Effector CD4-positive, alpha-beta T cell (primary cell): ENCODE data around the gene C6orf62.
"Not testable (repeated sequence)": the region's sequence is repeated elsewhere in the genome, so short reads cannot be mapped to it uniquely, and the experiment has no call there.

Experiments used
- DNase-seq: peaks from one replicate; pipeline ENCODE4 v3.0.0-alpha.2; 2020

C6orf62 gene

DNA sequence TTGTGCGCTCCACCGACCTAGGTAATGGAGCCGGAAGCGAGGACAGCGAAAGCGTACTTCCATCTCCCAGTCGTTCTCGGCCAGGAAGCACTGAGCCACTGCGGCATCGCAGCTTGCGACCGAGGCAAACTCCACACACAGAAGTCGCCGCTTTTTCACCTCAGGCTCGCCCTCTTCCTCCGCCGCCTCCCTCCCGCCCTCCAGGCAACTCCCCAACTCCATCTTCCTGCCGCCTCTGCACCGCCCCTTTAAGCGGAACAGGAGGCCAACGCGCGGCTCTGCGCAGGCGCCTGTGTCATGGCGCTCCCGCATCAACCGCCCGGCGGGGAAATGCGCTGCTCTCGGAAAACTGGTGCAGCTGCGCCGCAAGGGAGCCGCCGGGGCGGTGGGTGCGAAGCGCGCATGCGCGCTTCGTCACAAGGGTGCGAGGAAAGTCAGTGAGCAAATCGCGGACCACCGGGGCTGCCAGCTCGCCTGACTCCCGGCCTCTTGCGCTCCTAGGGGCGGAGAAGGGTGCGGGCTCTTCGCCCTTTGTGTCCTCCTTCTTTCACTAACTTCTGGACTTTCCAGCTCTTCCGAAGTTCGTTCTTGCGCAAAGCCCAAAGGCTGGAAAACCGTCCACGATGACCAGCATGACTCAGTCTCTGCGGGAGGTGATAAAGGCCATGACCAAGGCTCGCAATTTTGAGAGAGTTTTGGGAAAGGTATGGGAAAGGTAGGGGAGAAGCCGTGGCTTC is 52.1 kb downstream of the C6orf62 start, which contains the start of the genes ACOT13 and TDP2:
Gene ACOT13 (plus strand): TSS at position 437 of the 737 bp plus-strand sequence. CDS start 187 bp downstream, at position 624.
Gene TDP2 (minus strand): TSS at position 259 of the 737 bp plus-strand sequence. CDS start 37 bp downstream, at position 222.
- DNase-seq: peak; percentile 95

DNA sequence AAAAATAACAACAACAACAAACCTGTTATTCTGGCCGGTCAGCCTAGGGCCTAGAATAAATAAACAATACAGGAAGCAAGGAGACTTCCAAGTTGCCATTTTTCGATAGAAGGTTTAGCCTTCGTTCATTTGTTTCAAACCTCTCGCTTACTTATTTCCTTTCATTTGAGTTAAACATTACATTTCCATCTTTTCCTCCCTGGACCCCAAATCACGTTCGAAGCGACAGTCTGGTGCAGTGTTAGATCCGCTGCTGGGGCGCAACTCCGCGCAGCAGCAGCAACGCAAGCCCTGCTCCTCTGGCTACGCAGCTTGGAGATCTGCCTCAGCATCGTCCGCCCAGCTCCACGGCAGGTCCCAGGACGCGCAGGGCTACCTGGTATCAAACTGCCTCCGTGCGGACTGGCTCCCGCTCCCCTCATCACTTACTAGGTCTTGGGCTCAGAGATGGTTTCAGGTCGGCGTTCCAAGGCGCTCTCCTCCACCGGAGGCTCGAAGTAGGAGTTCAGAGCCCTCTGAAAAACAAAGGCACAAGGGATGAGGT is 52.8 kb downstream of the C6orf62 start:
- DNase-seq: no peak

DNA sequence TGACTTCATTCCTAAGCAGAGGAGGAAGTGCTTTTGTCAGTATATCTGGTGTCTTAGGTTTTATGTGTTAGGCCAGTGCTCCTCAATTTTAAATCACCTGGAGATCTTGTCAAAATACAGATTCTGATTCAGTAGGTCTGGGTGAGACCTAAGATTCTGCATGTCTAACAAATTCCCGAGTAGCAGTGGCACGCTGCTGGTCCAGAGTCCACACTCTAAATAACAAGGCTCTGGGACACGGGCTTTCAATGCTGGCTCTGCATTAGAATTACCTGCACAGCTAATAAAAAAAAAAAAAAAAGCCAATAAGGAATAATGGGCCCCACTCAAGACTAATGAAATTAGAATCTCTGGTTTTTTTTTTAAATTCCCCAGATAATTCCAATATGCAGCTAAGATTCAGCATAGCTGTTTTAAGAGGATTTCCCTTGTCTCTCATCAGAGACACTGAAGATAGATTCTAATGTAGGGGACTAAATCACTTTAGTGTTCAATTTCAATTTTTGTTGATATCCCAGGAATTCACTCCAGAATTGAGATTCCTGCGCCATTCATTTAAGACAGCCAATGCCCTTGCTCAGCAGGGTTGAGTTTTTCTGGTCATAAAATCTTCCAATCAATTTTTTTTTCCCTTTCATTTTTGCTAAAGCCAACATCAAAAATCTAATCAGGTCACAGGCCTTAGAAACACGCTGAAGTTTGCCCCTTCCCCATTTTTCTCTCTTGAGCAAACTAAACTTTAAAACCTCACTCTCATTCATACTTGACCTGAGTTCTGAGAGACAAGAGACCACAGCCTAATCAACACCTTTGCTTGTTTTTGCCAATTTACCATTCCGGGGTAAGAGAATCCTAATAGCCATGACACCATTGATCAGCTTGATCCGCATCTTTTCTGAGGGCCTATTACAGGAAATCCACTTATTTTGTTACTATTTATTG is 54.6 kb downstream of the C6orf62 start:
- DNase-seq: no peak

GRCh38 chr6:24663189-24663588 is 55.8 kb downstream of the C6orf62 start:
- no peak for DNase-seq

- no peak for DNase-seq
Observed at GRCh38 chr6:24662236-24662635, 56.7 kb downstream of the C6orf62 start.

GRCh38 chr6:24661759-24662158 is 57.2 kb downstream of the C6orf62 start:
- DNase-seq: not testable (repeated sequence)

GRCh38 chr6:24660105-24660504 is 58.8 kb downstream of the C6orf62 start:
- DNase-seq: no peak

- no peak for DNase-seq
Observed at GRCh38 chr6:24659561-24659960, 59.4 kb downstream of the C6orf62 start.

GRCh38 chr6:24658573-24659560 is 60.1 kb downstream of the C6orf62 start:
- no peak for DNase-seq

GRCh38 chr6:24655215-24655614 is 63.7 kb downstream of the C6orf62 start:
- no peak for DNase-seq
